Neutrophil (primary cell): Measurements from ENCODE around the gene CCDC50.

Experiments used
- H3K27ac ChIP-seq: fragments of 200-600 bp; sonication (generic); 2 replicates; pipeline ENCODE4 v1.5.1; 2016; ENCODE audit warnings: mild to moderate bottlenecking, moderate library complexity
- H3K27me3 ChIP-seq: fragments of 200-600 bp; sonication (generic); 2 replicates; pipeline ENCODE4 v1.6.0; 2016; ENCODE audit warnings: mild to moderate bottlenecking
- H3K36me3 ChIP-seq: fragments of 200-600 bp; sonication (generic); 2 replicates; pipeline ENCODE4 v1.5.1; 2017
- H3K4me1 ChIP-seq, 2 experiments: fragments of 200-600 bp in 1 of 2; sonication (generic) in 1 of 2; 1 replicate in 1 of 2; 2 replicates in 1 of 2; pipeline versions ENCODE4 v1.5.1 to v1.6.1; 2013 to 2016; ENCODE audit warnings: low read depth in 1 of 2, low read length in 1 of 2, mild to moderate bottlenecking in 1 of 2, moderate library complexity in 1 of 2; ENCODE audit not compliant: control insufficient read depth in 1 of 2, insufficient read depth in 1 of 2
- H3K4me3 ChIP-seq, 2 experiments: fragments of 200-600 bp in 1 of 2; sonication (generic) in 1 of 2; 1 replicate in 1 of 2; 2 replicates in 1 of 2; pipeline ENCODE4 v1.5.1; 2013 to 2016; ENCODE audit warnings: low read depth in 1 of 2, low read length in 1 of 2, mild to moderate bottlenecking in 1 of 2, moderate library complexity in 1 of 2
- H3K9me3 ChIP-seq: fragments of 200-600 bp; sonication (generic); 2 replicates; pipeline ENCODE4 v1.5.1; 2016
- TF ChIP-seq, protein P1 (sequence below): fragments of 200-600 bp; sonication (generic); IDR thresholded peaks from 2 replicates; pipeline ENCODE4 v1.5.1; 2016; ENCODE audit warnings: antibody characterized with exemption

CCDC50 gene

DNA sequence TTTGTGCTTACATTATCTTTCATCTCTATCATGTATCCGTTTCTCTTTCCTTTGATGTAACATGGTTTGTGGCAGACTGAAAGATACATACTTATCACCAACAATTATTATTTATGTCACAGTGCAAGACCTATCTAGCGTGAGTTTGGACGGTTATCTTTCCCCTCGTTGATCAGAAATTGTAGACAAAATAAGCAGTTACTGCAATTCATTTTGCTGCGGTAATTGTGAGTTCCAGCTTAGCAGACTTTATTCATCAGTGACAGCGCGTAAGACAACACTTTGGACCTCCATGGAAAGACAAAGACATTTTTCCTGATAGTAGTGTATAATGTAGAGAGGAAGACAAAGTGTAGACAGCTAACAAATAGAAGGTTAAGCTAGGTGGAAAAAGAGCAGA is 52.1 kb downstream of the CCDC50 start:
- Histone ChIP-seq H3K4me1 (no peaks in the 10 kb centered on the region), H3K36me3 (no peaks in the 10 kb centered on the region), H3K9me3 (no peaks in the 10 kb centered on the region), H3K27me3 (no peaks in the 10 kb centered on the region), H3K4me3 (no peak overlapping the region), H3K27ac (no peak overlapping the region)
- TF ChIP-seq, protein P1, sequence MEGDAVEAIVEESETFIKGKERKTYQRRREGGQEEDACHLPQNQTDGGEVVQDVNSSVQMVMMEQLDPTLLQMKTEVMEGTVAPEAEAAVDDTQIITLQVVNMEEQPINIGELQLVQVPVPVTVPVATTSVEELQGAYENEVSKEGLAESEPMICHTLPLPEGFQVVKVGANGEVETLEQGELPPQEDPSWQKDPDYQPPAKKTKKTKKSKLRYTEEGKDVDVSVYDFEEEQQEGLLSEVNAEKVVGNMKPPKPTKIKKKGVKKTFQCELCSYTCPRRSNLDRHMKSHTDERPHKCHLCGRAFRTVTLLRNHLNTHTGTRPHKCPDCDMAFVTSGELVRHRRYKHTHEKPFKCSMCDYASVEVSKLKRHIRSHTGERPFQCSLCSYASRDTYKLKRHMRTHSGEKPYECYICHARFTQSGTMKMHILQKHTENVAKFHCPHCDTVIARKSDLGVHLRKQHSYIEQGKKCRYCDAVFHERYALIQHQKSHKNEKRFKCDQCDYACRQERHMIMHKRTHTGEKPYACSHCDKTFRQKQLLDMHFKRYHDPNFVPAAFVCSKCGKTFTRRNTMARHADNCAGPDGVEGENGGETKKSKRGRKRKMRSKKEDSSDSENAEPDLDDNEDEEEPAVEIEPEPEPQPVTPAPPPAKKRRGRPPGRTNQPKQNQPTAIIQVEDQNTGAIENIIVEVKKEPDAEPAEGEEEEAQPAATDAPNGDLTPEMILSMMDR = no peak

DNA sequence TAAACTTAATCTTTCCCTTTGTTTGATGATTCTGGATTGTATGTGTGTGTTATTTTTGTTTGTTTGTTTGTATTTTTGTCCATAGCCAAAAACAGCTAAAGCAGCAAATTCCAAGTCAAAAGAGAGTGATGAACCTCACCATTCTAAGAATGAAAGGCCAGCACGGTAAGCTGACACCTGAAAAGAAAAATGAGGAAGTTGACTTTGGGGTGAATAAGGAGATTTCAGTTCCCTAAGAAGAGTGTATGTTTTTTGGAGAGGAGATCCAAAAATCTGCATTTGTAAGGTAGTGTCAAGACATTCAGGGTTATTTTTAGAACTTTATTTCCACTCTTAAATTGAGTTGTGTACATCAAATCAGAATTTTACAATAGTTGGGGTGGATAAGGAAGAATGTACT is 53.5 kb downstream of the CCDC50 start:
- H3K4me3 ChIP-seq = no peak overlapping the region
- no peaks in the 10 kb centered on the region for H3K4me1 ChIP-seq
- no peaks in the 10 kb centered on the region for H3K9me3 ChIP-seq
- TF ChIP-seq, protein P1 = no peak
- no peaks in the 10 kb centered on the region for H3K36me3 ChIP-seq
- no peaks in the 10 kb centered on the region for H3K27me3 ChIP-seq
- no peak overlapping the region for H3K27ac ChIP-seq

DNA sequence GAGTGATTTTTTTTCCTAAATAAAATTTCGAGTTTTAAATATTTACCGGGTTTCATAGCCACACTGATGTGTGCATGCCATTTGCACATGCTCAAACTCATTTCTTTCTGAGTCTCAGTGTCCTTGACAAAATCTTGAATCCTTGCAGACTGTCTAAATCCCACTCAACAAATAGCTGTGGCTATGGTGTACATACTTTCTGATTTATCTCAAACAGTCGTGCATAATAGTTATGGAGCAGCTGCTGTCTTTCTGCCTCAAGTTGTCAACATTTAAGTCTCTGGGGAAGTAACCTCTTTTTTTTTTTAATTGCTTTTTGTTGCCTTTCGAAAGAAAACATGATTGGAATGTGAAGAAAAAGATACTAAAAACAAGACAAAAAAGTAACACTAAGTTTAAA is 53.9 kb downstream of the CCDC50 start:
- no peaks in the 10 kb centered on the region for H3K36me3 ChIP-seq
- TF ChIP-seq, protein P1 = no peak
- no peaks in the 10 kb centered on the region for H3K9me3 ChIP-seq
- H3K4me3 ChIP-seq = no peak overlapping the region
- no peaks in the 10 kb centered on the region for H3K27me3 ChIP-seq
- H3K27ac ChIP-seq = no peak overlapping the region
- H3K4me1 ChIP-seq = no peaks in the 10 kb centered on the region

DNA sequence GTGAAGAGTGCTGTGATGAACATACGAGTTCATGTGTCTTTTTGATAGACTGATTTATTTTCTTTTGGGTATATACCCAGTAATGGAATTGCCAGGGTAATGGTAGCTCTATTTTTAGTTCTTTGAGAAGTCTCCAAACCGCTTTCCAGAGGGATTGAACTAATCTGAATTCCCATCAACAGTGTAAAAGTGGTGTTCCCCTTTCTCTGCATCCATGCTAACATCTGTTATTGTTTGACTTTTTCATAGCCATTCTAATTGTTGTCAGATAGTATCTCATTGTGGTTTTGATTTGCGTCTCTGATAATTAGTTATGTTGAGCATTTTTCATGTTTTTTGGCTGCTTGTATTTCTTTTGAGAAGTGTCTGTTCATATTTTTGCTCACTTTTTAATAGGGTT is 55.9 kb downstream of the CCDC50 start:
- TF ChIP-seq, protein P1 = no peak
- no peaks in the 10 kb centered on the region for H3K27me3 ChIP-seq

DNA sequence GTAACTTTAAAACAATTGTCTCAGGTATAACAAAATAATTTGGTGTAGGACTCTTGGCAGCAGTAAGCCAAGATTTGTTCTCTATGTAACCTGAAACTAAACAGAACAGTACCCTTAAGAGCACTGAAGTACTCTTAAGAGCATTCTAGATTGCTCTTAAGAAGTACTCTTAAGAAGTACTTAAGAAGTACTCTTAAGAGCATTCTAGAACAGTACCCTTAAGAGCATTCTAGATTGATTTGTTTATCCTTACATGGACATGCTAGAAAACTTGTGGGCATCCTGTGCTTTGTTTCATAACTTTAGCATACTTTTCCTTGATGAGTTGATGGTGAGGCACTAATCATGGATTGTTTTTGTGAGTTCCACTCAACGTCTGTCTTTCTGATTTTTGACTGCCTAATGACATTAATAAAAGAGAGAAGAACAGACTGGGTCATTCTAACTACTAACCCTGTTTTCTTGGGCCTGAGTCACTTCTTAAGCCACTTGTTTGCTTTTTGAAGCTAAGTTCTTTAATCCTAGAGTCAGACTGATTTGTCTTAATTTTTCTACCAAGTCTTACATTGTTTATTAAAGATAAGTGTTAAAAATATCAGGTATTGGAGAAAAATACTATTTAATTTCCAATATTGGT is 58.4 kb downstream of the CCDC50 start:
- H3K27ac ChIP-seq = no peak overlapping the region
- H3K4me1 ChIP-seq = no peaks in the 10 kb centered on the region
- no peaks in the 10 kb centered on the region for H3K36me3 ChIP-seq
- H3K9me3 ChIP-seq = no peaks in the 10 kb centered on the region
- no peaks in the 10 kb centered on the region for H3K27me3 ChIP-seq
- TF ChIP-seq, protein P1 = no peak
- H3K4me3 ChIP-seq = no peak overlapping the region

More for the DNA sequence above, 55.9 kb downstream of the CCDC50 start:
- Histone ChIP-seq H3K9me3 (no peaks in the 10 kb centered on the region), H3K36me3 (no peaks in the 10 kb centered on the region), H3K4me3 (no peak overlapping the region), H3K27ac (no peak overlapping the region), H3K4me1 (no peaks in the 10 kb centered on the region)

DNA sequence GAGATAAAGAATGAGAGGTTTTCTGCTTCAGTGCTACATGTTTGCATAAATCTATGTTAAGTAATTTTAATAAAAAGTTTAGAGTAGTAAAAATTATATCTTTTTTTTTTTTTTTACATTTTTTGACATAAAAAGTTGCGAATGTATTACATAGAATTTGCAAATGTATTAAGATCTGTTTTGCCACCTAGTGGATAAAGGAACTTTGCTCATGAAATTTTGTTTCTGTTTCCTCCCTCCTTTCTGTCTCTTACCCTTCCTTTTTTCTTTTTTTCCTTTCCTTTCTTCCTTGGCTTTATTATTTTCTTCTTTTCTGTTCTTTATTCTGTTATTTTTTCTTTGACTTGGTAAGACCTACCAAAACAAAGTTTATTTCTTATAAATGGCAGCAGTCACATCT is 59.6 kb downstream of the CCDC50 start:
- TF ChIP-seq, protein P1 = no peak
- no peaks in the 10 kb centered on the region for H3K27me3 ChIP-seq
- H3K9me3 ChIP-seq = no peaks in the 10 kb centered on the region
- no peaks in the 10 kb centered on the region for H3K36me3 ChIP-seq
- no peaks in the 10 kb centered on the region for H3K4me1 ChIP-seq
- no peak overlapping the region for H3K4me3 ChIP-seq
- H3K27ac ChIP-seq = no peak overlapping the region
